Hepatocyte (in vitro differentiated cells): ENCODE data around the gene SKOR2. TPM values are rescaled to one million over a fixed set of nuclear protein-coding genes. Genes with fewer than 3 reads are reported as not detected.

ENCODE experiments used
- DNase-seq: peaks from one replicate; pipeline ENCODE4 v3.0.0-alpha.2; 2016; ENCODE audit warnings: low spot score
- H2AFZ ChIP-seq: fragments of 200-600 bp; sonication (generic); 2 replicates; pipeline ENCODE4 v1.6.0; 2016; ENCODE audit warnings: antibody characterized with exemption, mild to moderate bottlenecking
- H3K27ac ChIP-seq: fragments of 200-600 bp; sonication (generic); 2 replicates; pipeline ENCODE4 v1.5.1; 2016; ENCODE audit warnings: mild to moderate bottlenecking
- H3K27me3 ChIP-seq: fragments of 200-600 bp; sonication (generic); 2 replicates; pipeline ENCODE4 v1.6.1; 2016
- H3K36me3 ChIP-seq: fragments of 200-600 bp; sonication (generic); replicated peaks from 2 replicates; pipeline ENCODE4 v1.5.1; 2016; ENCODE audit warnings: low read depth; ENCODE audit not compliant: insufficient read depth
- H3K4me1 ChIP-seq: fragments of 200-600 bp; sonication (generic); 2 replicates; pipeline ENCODE4 v1.5.1; 2016; ENCODE audit warnings: mild to moderate bottlenecking, moderate library complexity; ENCODE audit not compliant: insufficient read depth
- H3K4me2 ChIP-seq: fragments of 200-600 bp; sonication (generic); 2 replicates; pipeline ENCODE4 v1.6.0; 2016
- H3K4me3 ChIP-seq: fragments of 200-600 bp; sonication (generic); 2 replicates; pipeline ENCODE4 v1.5.1; 2016; ENCODE audit warnings: mild to moderate bottlenecking
- H3K79me2 ChIP-seq: fragments of 200-600 bp; sonication (generic); 2 replicates; pipeline ENCODE4 v1.6.0; 2017; ENCODE audit warnings: mild to moderate bottlenecking
- H3K9me2 ChIP-seq: fragments of 200-600 bp; sonication (generic); replicated peaks from 2 replicates; pipeline ENCODE4 v1.6.0; 2017; ENCODE audit warnings: mild to moderate bottlenecking; ENCODE audit not compliant: insufficient read depth
- H3K9me3 ChIP-seq: fragments of 200-600 bp; sonication (generic); 2 replicates; pipeline ENCODE4 v1.5.1; 2016; ENCODE audit warnings: low read depth, mild to moderate bottlenecking
- H4K20me1 ChIP-seq: fragments of 200-600 bp; sonication (generic); 2 replicates; pipeline ENCODE4 v1.6.0; 2016; ENCODE audit warnings: mild to moderate bottlenecking; ENCODE audit not compliant: insufficient read depth, poor library complexity, severe bottlenecking
- EZH2 ChIP-seq: fragments of 200-600 bp; sonication (generic); IDR thresholded peaks from 2 replicates; pipeline ENCODE4 v1.6.1; 2016; ENCODE audit warnings: antibody characterized with exemption, mild to moderate bottlenecking, borderline replicate concordance
- EZH2phosphoT487 ChIP-seq: fragments of 200-600 bp; sonication (generic); IDR thresholded peaks from one replicate; pipeline ENCODE4 v1.6.1; 2018; ENCODE audit warnings: antibody characterized with exemption, mild to moderate bottlenecking, low read depth, moderate library complexity; ENCODE audit not compliant: unreplicated experiment, severe bottlenecking
- WGBS: methylation state at CpG from one replicate; pipeline ENCODE4 v1.1.6; 2016; ENCODE audit warnings: low lambda C conversion rate; ENCODE audit errors: missing lambda C conversion rate; 5-methylcytosine and 5-hydroxymethylcytosine counted together
- polyA plus RNA-seq: library from polyadenylated mRNA; unstranded; fragments of >200 nt; fragmentation: Nextera tagmentation; extraction: Ambion mirVana; gene quantifications from 2 replicates; pipeline ENCODE4 v1.2.1, GENCODE V29; 2016
- total RNA-seq: library from RNA; depleted of rRNA; stranded (reverse); fragments of >200 nt; gene quantifications from 2 replicates; pipeline ENCODE4 v1.2.3, GENCODE V29; 2014
- TF ChIP-seq, protein P1 (sequence below): fragments of 200-600 bp; sonication (generic); IDR thresholded peaks from 2 replicates; pipeline ENCODE4 v1.5.1; 2016; ENCODE audit warnings: antibody characterized with exemption, mild to moderate bottlenecking; ENCODE audit not compliant: poor library complexity

SKOR2 gene
- total and polyA plus RNA-seq, 2 experiments from 2014 or later = not detected

DNA sequence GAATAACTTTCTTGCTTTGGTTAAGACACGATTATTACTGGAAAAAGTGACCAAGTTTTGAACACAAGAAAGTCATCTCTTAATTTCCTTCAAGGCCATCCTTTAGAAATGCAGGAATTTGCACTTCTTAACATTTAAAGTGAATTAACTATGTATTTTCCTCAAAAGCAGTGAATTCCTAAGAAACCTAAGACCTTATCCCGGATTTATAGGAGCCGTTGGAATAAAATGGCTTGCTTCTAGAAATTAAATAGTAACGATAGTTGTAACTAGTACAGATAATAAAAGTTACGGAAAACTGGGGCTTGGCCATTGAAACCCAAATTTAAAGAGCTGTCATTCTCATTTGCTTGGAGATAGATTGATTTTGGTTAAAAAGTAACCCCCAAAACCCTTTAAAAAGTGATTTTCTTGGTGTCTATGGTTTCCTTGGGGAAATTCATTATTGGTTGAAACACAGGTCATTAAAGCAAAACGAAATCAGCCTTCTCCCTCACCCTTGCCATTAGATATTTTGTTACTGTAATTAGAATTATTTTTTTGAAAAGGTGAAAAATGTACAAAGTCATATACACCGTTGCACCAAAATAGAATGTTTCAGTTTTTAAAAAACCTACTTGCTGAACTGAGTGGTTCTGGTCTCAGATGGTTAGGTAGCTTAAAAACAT lies 2.0 kb downstream of the SKOR2 start:
- peaks cover 93% of the 10 kb centered on the region for H3K27me3 ChIP-seq
- TF ChIP-seq EZH2phosphoT487 = no peak
- TF ChIP-seq EZH2 = no peak
- TF ChIP-seq, protein P1, sequence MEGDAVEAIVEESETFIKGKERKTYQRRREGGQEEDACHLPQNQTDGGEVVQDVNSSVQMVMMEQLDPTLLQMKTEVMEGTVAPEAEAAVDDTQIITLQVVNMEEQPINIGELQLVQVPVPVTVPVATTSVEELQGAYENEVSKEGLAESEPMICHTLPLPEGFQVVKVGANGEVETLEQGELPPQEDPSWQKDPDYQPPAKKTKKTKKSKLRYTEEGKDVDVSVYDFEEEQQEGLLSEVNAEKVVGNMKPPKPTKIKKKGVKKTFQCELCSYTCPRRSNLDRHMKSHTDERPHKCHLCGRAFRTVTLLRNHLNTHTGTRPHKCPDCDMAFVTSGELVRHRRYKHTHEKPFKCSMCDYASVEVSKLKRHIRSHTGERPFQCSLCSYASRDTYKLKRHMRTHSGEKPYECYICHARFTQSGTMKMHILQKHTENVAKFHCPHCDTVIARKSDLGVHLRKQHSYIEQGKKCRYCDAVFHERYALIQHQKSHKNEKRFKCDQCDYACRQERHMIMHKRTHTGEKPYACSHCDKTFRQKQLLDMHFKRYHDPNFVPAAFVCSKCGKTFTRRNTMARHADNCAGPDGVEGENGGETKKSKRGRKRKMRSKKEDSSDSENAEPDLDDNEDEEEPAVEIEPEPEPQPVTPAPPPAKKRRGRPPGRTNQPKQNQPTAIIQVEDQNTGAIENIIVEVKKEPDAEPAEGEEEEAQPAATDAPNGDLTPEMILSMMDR = no peak
- no peaks in the 10 kb centered on the region for H4K20me1 ChIP-seq
- no peaks in the 10 kb centered on the region for H3K36me3 ChIP-seq
- H3K9me3 ChIP-seq = no peaks in the 10 kb centered on the region
- H3K4me1 ChIP-seq = no peaks in the 10 kb centered on the region
- H2AFZ ChIP-seq = no peak overlapping the region
- H3K79me2 ChIP-seq = no peaks in the 10 kb centered on the region
- H3K4me3 ChIP-seq = no peak overlapping the region
- no peak overlapping the region for H3K4me2 ChIP-seq
- H3K27ac ChIP-seq = no peak overlapping the region
- no peaks in the 10 kb centered on the region for H3K9me2 ChIP-seq
- WGBS = 28% methylated on average over 7 of the region's 7 CpGs
- no peak for DNase-seq

DNA sequence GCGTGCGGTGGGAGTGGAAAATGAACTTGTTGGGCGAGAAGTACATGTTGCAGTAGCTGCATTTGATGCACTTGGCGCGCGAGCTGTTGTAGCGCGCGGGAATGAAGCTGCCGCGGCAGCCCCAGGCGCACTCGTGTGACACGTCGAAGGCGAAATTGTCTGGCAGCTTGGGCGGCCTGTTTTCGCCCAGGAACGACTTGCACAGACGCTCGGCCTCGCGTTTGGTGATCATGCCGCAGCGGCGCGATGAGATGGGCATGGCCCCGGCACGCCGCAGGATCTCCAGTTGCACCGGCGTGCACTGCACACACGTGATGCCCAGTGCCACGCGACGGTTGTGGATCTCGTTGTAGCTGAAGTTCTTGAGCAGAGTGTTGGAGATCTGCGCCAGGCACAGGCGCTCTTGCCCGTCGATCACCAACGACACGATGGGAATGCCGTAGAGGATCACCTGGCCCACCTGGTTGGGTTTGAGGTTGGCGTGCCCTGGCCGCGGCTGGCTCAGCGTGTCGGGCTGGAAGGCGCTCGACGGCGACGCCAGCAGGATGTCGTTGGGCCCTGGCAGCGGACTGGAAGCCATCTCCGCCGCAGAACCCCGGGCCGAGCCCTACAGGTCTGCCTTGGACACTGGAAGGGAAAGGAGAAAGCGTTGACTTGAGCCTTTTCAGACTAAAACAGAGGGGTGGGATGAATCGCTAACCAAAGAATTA lies 2.7 kb downstream of the SKOR2 start:
- H3K27me3 ChIP-seq = peaks cover 93% of the 10 kb centered on the region

DNA sequence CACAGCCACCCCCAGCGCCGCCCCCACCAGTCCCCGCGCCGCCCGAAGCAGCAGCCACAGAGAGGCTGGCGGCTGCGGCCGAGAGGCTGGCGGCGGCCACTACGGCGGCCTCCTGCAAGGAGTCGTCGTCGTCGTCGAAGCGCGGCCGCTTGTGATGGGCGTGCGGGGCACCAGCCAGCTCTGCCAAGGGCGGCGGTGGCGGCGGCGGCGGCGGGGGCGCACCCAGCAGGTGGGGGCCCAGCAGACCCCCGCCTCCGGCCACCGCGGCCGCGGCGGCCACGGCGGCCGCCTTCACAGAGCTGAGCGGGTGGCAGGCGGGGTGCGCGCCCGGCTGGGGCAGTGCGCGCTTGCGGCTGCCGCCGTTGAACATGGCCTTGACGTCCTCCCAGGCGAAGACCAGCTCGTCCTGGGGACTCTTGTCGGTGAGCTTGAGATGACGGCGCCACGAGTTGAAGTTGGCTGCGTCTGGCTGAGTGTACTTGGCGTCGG lies 3.3 kb downstream of the SKOR2 start:
- peaks cover 93% of the 10 kb centered on the region for H3K27me3 ChIP-seq

More for the DNA sequence above, 2.7 kb downstream of the SKOR2 start:
- Histone ChIP-seq H3K9me3 (no peaks in the 10 kb centered on the region), H3K9me2 (no peaks in the 10 kb centered on the region), H3K4me1 (no peaks in the 10 kb centered on the region), H3K4me3 (no peak overlapping the region), H2AFZ (no peak overlapping the region), H4K20me1 (no peaks in the 10 kb centered on the region), H3K27ac (no peak overlapping the region), H3K4me2 (no peak overlapping the region), H3K79me2 (no peaks in the 10 kb centered on the region), H3K36me3 (no peaks in the 10 kb centered on the region)
- WGBS = 19% methylated on average over 62 of the region's 62 CpGs
- TF ChIP-seq EZH2 = peak; percentile 17
- TF ChIP-seq EZH2phosphoT487 = no peak
- DNase-seq = no peak

More for the DNA sequence above, 3.3 kb downstream of the SKOR2 start:
- Histone ChIP-seq H3K9me2 (no peaks in the 10 kb centered on the region), H3K36me3 (no peaks in the 10 kb centered on the region), H3K79me2 (no peaks in the 10 kb centered on the region), H3K4me1 (no peaks in the 10 kb centered on the region), H3K4me2 (peak overlapping the region; percentile 66), H3K27ac (no peak overlapping the region), H4K20me1 (no peaks in the 10 kb centered on the region), H3K4me3 (no peak overlapping the region), H2AFZ (no peak overlapping the region), H3K9me3 (no peaks in the 10 kb centered on the region)
- TF ChIP-seq, protein P1 = no peak
- no peak for TF ChIP-seq EZH2phosphoT487
- TF ChIP-seq EZH2 = peak; percentile 49
- DNase-seq = no peak
- WGBS = 8% methylated on average over 17 of the region's 61 CpGs
